B cell (primary cell): Measurements from ENCODE around the gene MSL3B.

Experiments
- EZH2 ChIP-seq: IDR thresholded peaks from 2 replicates; pipeline ENCODE4 v1.6.1; 2012; ENCODE audit warnings: borderline replicate concordance, low read depth, mild to moderate bottlenecking, moderate library complexity, low read length; ENCODE audit not compliant: insufficient read depth, poor library complexity, severe bottlenecking
- TF ChIP-seq, protein P1 (sequence below): fragments of 200-600 bp; IDR thresholded peaks from one replicate; pipeline ENCODE4 v1.8.0; 2022; ENCODE audit warnings: antibody characterized with exemption, mild to moderate bottlenecking

DNA sequence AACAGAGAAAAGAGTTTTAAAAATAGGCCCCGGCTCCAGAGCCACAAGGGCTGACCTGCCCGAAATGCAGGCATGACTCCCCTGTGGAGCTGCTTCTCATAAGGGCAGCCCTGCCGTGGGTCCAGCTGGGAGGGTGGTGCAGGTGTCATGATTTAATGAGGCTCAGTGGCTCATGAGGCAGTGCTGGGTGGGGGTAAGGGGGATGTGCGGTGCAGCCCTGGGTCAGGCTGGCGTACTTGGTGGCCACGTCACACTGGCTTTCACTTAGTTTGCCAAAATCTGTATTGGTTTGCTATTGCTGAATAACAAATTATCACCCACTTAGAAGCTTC lies 47.4 kb downstream of the MSL3B start:
- TF ChIP-seq, protein P1, sequence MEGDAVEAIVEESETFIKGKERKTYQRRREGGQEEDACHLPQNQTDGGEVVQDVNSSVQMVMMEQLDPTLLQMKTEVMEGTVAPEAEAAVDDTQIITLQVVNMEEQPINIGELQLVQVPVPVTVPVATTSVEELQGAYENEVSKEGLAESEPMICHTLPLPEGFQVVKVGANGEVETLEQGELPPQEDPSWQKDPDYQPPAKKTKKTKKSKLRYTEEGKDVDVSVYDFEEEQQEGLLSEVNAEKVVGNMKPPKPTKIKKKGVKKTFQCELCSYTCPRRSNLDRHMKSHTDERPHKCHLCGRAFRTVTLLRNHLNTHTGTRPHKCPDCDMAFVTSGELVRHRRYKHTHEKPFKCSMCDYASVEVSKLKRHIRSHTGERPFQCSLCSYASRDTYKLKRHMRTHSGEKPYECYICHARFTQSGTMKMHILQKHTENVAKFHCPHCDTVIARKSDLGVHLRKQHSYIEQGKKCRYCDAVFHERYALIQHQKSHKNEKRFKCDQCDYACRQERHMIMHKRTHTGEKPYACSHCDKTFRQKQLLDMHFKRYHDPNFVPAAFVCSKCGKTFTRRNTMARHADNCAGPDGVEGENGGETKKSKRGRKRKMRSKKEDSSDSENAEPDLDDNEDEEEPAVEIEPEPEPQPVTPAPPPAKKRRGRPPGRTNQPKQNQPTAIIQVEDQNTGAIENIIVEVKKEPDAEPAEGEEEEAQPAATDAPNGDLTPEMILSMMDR: no peak
- no peak for TF ChIP-seq EZH2
